Activated naive CD4-positive, alpha-beta T cell treated with anti-CD3 and anti-CD28 coated beads, Interleukin-2, amount 10 ng/mL, durations not matched to agents 7 days and 5 days (primary cell): ENCODE measurements around the gene WARS2.
A peak's percentile ranks its signal among the peaks of the same experiment; 100 is the strongest.

ENCODE experiments used
- CTCF ChIA-PET: fragments of 350-600 bp; sonication (Branson Sonifier 250); formaldehyde crosslinking; loops from one replicate; lab custom pipeline; 2021; ENCODE audit warnings: antibody characterized with exemption; lab: Charles Lee
- DNase-seq: peaks from one replicate; pipeline ENCODE4 v3.0.0-alpha.2; 2020
- H3K27ac Mint-ChIP-seq: one replicate; pipeline ENCODE4 v1.8.0; 2021; ENCODE audit warnings: mild to moderate bottlenecking, moderate library complexity, mixed read lengths
- H3K27me3 Mint-ChIP-seq: one replicate; pipeline ENCODE4 v1.8.0; 2021; ENCODE audit warnings: mild to moderate bottlenecking, mixed read lengths
- H3K36me3 Mint-ChIP-seq: one replicate; pipeline ENCODE4 v1.8.0; 2021; ENCODE audit warnings: mixed read lengths
- H3K4me1 Mint-ChIP-seq: one replicate; pipeline ENCODE4 v1.8.0; 2021; ENCODE audit warnings: mixed read lengths
- H3K4me3 Mint-ChIP-seq: one replicate; pipeline ENCODE4 v1.8.0; 2021; ENCODE audit warnings: mild to moderate bottlenecking, moderate library complexity, mixed read lengths
- H3K9me3 Mint-ChIP-seq: one replicate; pipeline ENCODE4 v1.8.0; 2021; ENCODE audit warnings: mixed read lengths

Gene WARS2

DNA sequence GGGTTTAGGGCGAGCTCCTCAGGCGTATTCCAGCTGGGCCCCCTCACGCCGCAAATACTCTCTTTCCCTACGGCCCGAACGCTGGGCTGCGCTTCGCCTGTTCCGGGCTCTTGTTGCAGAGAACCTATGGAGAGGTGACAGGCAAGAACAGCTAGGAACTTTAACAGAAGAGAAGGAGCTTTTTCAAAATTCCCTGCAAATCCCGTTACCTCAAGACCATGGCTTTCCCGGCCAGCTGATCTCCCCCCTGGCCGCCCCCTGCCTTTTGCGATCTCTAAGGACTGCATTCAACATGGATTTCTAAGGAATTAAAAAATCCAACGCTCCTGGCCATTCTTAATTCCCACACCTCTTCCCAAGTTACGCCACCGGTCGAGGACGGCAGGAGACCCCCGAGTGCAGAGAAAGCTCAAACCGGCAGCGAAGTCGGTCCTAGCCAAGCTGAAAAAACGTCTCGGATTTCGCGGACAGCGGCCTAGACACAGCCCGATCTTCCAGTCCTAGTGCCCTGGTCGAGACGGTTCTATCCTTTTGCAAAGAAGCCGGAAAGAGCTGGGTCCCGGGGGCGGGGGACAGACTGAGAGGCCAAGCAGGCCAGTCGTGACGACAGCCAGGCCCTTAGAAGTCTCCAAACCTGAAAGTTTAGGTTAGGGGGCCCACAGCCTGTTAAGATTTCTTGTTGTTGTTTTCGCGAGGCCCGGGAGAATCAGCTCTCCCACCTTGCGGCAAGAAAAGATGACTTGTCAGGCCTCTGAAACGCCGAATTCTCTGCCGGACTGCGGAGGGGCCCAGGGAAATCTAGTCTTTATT is 151.2 kb downstream of the WARS2 start:
- Mint-ChIP-seq H3K9me3 (peaks cover 2% of the 10 kb centered on the region), H3K36me3 (peaks cover 23% of the 10 kb centered on the region), H3K27ac (peak overlapping the region; percentile 67), H3K27me3 (peaks cover 98% of the 10 kb centered on the region), H3K4me3 (peak overlapping the region; percentile 18), H3K4me1 (peaks cover 13% of the 10 kb centered on the region)
- DNase-seq = no peak
- CTCF ChIA-PET = interaction anchor here (0.9 to 1.1 kb wide), 2 partner anchors 13 to 17 kb away, joined by 3 to 4 read pairs; no protein-coding TSS in a partner anchor

DNA sequence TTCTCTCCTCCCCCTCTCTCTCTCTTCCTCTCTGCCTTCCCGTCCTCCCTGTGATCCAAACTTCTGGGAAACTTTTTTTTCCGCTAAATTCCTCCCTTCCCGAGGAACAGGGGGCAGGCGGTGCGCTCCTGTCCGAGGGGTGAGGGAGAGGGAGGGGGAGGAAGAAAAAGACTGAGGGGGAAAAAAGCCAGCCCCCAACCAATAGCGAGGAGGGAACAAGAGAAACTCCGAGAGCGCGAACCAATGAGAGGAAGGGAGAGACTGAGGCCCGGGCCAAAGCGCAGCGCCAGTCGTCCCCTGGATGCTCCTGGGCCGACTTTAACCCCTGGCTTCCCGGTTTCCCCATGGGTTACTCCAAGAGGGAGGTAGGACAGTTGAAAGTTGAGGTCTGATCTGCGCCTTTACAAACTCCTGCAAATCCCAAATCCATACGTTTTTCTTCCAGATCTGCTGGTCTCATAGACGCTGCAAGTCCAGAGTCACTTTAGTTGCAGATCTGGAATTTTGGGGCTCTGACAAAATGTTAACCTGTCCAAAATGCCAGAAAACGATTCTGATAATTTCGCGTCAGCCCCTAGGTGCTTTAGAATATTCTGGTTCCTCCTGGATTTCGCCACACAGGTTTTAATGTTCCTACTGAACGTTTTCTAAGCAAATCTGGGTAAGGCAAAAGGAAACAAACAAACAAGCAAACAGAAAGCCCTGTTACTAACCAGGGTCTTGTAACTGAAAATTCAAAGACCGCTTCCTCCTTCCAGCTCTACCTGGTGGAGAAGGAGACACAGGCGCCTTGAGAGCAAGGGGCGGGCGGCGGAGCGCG is 152.1 kb downstream of the WARS2 start, which contains the start of gene TBX15:
Gene TBX15 (minus strand): TSS at position 158 of the 820 bp plus-strand sequence. CDS start 548 bp downstream, outside the sequence.
- Mint-ChIP-seq H3K4me3 (peak within 1 kb of the TSS; percentile 47), H3K27me3 (peaks cover 98% of the 10 kb centered on the region), H3K4me1 (peaks cover 16% of the 10 kb centered on the region), H3K36me3 (peaks cover 30% of the 10 kb centered on the region), H3K9me3 (peaks cover 8% of the 10 kb centered on the region), H3K27ac (peak within 1 kb of the TSS; percentile 75)
- CTCF ChIA-PET = no interaction called here
- no peak for DNase-seq

DNA sequence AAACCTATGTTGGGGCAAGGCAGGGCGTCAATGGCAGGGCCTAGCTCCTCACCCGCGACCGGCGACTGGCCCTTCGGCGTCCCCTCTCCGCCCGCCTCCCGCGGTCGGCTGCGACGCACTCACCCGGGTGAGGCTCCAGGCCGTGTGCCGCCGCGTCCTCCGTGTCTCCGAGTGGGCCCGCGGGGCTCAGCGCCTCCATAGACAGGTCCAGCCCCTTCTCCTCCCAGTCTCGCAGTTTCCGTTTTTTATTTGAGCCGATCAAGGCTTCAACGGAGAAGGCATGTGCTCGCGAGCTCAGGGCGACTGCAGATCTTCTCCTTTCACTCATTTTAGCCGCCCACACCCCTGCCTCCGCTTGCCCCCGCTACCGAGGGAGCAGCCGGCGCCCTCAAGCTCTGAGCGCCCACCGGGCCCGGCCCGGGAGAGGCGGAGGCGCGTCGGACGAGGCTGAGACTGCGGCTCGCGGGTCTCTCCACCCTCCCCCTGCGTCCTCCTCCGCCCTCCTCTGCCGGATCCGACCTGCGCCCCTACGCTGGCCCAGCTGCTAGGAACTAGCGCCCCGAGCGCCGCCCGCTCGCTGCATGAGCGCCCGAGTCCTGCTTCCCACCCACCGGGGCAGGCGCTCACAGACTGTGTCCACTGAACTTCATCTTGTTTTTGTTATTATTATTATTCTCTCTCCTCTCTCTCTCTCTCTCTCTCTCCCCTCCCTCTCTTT is 152.8 kb downstream of the WARS2 start:
- CTCF ChIA-PET = interaction anchor here (1.1 kb wide), 1 partner anchor 17 kb away, joined by 3 read pairs; no protein-coding TSS in a partner anchor
- Mint-ChIP-seq H3K9me3 (peaks cover 8% of the 10 kb centered on the region), H3K4me3 (no peak overlapping the region), H3K27me3 (peaks cover 100% of the 10 kb centered on the region), H3K27ac (no peak overlapping the region), H3K4me1 (peaks cover 16% of the 10 kb centered on the region), H3K36me3 (peaks cover 33% of the 10 kb centered on the region)
- DNase-seq = no peak

DNA sequence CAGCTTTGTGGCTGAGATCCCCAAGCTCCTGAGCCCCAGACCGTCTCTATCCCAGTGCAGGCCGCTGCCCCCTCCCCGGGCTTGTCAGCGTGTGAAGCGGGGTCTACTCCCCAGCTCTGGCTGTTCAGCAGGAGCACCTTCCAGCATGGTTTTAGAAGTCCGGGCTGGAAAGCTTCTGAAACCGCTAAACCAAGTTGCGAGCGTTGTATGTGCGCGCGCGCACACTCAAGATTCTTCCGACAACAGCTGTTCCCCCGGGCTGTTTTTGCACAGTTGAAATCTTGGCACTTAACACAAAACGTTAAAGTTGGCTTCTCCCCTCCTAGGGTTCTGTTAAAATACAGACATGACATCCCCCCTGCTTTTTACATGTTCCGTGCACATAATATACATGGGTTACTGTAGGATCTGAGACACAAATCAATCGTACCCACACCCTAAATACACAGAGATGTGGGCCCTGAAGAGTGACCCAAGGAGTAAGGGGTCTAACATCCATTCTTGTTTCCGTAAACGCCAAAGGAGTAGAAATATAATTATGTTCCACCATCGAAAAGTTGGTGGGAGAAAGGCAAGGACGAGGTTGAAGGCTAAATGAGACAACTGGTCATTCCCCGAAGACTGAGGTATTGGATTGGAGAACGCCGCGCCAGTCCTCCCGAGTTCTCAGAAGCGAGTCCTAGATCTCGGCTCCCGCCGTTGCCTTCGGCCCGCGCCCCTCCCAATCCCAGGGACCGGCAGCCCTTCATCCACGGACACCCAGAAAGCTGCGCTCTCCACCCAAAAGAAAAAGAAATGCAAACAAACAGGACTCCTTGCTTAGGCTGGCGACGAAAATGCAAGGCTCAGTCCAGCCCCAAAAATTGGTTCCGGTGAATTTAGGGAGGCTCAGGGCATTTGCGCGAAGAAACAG is 153.6 kb downstream of the WARS2 start:
- CTCF ChIA-PET = interaction anchor here (1.1 kb wide), 1 partner anchor 18 kb away, joined by 3 read pairs; no protein-coding TSS in a partner anchor
- Mint-ChIP-seq H3K27me3 (peaks cover 97% of the 10 kb centered on the region), H3K4me3 (peak overlapping the region; percentile 47), H3K27ac (peak overlapping the region; percentile 75), H3K4me1 (peaks cover 16% of the 10 kb centered on the region), H3K36me3 (peaks cover 27% of the 10 kb centered on the region), H3K9me3 (peaks cover 8% of the 10 kb centered on the region)
- DNase-seq = no peak

DNA sequence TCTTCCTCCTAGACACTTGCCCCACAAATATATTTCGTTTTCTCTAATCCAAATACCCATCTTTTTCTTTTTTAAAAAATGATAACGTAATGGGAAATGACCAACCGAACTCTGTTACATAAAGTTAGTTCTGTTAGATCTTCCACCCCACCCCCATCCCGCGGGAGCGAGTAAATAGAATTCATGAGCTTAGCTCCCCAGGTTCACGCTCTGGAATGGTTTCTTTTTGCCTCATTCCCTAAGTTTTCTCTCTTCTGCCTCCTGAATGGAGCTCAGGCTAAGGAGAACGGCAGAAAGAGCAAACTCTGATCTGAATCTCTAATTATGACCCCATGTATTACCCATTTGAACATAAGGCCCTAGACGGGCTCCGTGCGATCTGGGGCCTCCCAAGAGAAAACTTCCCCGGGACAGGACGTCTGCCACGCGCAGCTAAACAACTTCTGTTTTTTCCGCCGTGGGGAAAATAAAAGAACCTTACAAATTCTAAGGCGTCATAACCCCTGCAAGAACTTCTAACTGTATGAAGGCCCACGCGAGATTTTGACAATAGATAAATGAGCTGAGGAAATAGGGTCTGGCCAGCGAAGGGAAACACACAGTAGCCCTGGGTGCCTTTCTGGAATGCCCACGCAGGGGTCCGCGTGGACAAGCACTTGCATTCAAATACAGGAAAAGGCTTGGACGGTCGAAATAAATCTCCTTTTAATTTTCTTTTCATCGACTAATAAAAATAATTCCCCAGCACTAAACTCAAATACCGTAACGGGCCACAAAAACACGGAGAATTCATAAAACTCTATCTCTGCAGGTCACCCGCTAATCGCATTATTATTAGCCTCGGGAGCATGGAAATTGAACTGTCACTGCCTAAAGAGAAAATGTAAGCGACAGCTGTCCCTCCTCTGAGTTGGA is 154.6 kb downstream of the WARS2 start:
- DNase-seq = no peak
- no peak overlapping the region for H3K4me3 Mint-ChIP-seq
- peaks cover 8% of the 10 kb centered on the region for H3K9me3 Mint-ChIP-seq
- peaks cover 16% of the 10 kb centered on the region for H3K4me1 Mint-ChIP-seq
- H3K27ac Mint-ChIP-seq = peak overlapping the region; percentile 81
- peaks cover 97% of the 10 kb centered on the region for H3K27me3 Mint-ChIP-seq
- CTCF ChIA-PET = interaction anchor here (0.8 to 1.7 kb wide), 2 partner anchors 14 to 22 kb away, joined by 3 to 5 read pairs; no protein-coding TSS in a partner anchor
- peaks cover 27% of the 10 kb centered on the region for H3K36me3 Mint-ChIP-seq

DNA sequence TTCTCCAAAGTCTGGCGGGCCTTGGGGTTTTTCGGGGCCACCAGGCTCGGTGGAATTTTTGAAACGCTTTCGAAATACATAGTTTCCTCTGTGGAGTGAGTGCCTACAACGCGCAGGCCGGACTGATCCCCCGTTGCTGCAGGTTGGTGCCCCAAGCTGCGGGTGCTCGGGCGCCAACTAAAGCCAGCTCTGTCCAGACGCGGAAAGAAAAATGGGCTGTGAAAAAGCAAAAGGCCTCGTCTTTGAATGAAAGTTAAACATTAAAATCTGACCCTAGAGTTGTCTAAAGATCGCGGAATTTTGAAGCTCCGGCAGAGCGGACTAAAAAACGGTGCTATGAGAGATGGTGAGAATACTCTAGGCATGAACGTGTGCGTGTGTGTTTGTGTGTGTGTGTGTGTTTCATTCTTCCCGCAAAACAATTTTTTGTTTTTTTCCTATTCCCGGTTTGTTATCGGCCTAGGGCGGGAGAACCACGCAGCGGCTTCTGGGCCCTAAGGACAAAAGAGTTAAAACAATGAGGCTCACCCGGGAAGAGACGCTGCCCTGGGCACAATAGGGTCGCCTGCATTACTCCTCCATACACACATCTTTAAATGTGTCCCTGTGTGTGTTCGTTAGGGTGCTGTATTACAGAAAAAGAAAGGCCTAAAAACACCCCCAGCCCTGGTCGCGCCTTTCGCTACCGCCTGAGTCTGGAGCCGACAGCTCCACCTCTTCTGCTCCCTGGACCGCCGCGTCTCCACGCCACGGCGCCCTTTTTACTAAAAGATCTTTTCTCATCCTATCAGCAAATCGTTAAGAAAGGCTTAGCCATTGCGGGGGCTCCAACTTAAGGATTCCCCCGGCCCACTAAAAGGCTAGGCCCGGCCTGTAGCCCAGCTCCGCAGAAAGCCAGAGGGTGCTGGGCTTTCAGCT is 155.5 kb downstream of the WARS2 start:
- H3K36me3 Mint-ChIP-seq = peaks cover 30% of the 10 kb centered on the region
- peak overlapping the region; percentile 81 for H3K27ac Mint-ChIP-seq
- CTCF ChIA-PET = interaction anchor here (0.8 to 1.7 kb wide), 2 partner anchors 15 to 23 kb away, joined by 3 to 5 read pairs; no protein-coding TSS in a partner anchor
- peaks cover 12% of the 10 kb centered on the region for H3K9me3 Mint-ChIP-seq
- peaks cover 95% of the 10 kb centered on the region for H3K27me3 Mint-ChIP-seq
- DNase-seq = no peak
- peaks cover 16% of the 10 kb centered on the region for H3K4me1 Mint-ChIP-seq
- peak overlapping the region; percentile 40 for H3K4me3 Mint-ChIP-seq

DNA sequence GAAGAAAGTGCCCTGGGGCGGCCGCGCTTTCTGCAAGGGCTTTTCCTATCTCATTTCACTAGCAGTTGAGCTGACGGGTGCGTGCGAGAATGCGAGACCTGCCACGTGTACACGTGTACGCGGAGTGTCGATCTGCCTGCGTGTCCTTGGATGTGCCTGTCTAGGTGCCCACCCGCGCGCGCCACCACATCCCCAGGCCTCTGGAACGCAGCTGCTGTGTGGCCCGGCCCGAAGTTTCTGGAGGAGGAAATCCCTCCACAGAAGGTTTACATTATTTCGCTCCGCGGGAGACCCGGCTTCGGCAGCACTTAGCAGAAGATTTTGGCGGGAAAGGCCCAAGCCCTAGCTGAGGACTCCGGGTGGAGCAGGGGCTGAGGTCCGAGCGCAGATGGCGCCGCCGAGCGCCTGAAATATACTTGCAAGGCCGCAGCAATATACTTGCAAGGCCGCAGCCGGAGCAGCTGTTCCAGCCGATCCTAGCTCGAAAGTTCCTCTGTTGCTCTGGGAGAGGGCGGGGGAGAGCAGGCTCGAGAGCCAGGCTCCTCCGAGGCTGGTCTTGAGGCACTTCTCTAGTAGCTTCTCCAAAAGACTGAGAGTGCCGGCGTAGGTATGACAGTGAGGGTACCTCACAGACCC is 156.2 kb downstream of the WARS2 start:
- Mint-ChIP-seq H3K4me1 (peaks cover 16% of the 10 kb centered on the region), H3K36me3 (peaks cover 30% of the 10 kb centered on the region), H3K27me3 (peaks cover 95% of the 10 kb centered on the region), H3K4me3 (no peak overlapping the region), H3K9me3 (peaks cover 13% of the 10 kb centered on the region), H3K27ac (peak overlapping the region; percentile 60)
- no peak for DNase-seq
- CTCF ChIA-PET = interaction anchor here (1.7 kb wide), 1 partner anchor 16 kb away, joined by 5 read pairs; no protein-coding TSS in a partner anchor

DNA sequence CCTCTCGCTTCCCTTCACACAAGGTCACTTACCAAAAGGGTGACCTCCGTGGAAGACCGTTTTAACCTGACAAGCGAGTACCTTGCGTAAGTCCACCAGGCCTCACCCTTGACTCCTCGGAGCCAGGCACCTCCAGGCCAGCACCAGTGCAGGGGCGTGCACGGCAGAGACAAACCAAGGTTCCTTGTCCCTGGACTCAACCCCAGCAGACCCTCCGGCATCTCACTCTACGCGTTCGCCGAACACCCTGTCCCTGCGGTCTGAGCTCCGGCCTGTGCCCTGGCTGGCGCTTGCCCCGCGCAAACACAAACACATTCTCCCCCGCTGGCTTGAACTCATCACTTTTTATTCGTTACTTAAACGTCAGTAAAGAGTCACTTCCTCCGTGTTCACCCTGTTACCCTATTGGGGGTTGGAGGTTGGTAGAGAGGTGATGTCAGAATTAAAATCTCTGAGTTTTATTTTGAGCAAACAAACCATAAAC is 156.9 kb downstream of the WARS2 start:
- no peak for DNase-seq
- Mint-ChIP-seq H3K9me3 (peaks cover 13% of the 10 kb centered on the region), H3K27ac (no peak overlapping the region), H3K27me3 (peaks cover 95% of the 10 kb centered on the region), H3K36me3 (peaks cover 30% of the 10 kb centered on the region), H3K4me3 (no peak overlapping the region), H3K4me1 (peaks cover 16% of the 10 kb centered on the region)
- CTCF ChIA-PET = no interaction called here

DNA sequence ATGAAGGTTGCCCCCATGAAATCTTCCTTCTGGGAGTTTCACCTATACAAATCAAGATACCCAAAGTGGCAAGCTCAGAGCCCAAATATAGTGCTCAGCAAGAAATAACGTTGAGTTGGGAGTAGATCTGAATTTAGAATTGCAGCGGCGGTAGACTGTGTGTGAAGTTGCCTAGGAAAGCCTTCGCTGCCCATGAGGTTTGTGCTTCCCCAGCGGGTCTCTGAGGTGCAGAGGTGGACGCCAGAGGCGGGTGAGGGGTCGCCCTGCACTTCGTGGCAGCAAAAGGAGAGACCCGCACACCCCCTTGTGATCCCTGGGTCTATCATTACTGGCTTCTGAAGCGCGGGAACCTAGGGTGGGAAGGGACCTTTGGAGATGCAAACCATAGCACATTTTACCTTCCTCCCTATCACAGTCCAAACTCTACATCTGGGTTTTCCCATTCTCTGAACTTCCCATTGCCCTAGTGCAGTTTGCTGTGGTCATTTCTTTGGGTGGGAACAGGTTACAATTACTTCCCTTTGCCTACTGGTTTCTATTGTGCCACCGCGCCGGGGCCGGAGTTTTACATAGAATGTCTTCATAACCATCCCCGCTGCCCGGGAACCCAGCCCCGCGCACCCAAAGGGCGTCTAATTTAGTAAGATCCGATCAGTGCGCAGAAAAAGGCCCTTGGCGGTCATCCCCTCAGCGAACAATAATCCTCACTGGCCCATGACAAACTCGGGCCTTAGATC is 157.5 kb downstream of the WARS2 start:
- H3K4me3 Mint-ChIP-seq = no peak overlapping the region
- peaks cover 30% of the 10 kb centered on the region for H3K36me3 Mint-ChIP-seq
- peaks cover 95% of the 10 kb centered on the region for H3K27me3 Mint-ChIP-seq
- no peak for DNase-seq
- no peak overlapping the region for H3K27ac Mint-ChIP-seq
- H3K4me1 Mint-ChIP-seq = peaks cover 14% of the 10 kb centered on the region
- peaks cover 13% of the 10 kb centered on the region for H3K9me3 Mint-ChIP-seq
- CTCF ChIA-PET = no interaction called here

DNA sequence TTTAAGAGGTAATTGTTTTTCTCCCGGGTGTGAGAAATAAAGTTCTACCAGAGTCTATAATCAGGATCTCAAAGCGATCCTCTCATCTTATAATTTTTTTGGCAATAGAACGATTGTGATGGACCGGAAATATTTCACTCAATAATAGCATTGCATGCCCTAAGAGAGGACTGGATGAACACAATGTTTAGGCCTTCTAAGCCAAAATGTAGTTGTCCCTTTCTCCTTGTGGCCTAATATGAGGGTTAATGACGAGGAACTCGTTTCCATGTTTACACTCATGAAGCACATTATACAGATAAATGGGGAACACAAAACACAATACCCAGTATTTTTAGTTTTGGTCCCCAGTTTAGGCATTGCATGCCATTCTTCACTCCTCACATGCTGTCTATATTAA is 158.2 kb downstream of the WARS2 start:
- DNase-seq = no peak
- Mint-ChIP-seq H3K9me3 (peaks cover 13% of the 10 kb centered on the region), H3K27me3 (peaks cover 87% of the 10 kb centered on the region), H3K36me3 (peaks cover 30% of the 10 kb centered on the region), H3K4me3 (no peak overlapping the region), H3K27ac (no peak overlapping the region), H3K4me1 (peaks cover 14% of the 10 kb centered on the region)
- CTCF ChIA-PET = no interaction called here
